Measurements from ENCODE around the gene ZGPAT. TPM values are rescaled to one million over a fixed set of nuclear protein-coding genes. Genes with fewer than 3 reads are reported as not detected.

Gene ZGPAT
- total and polyA plus RNA-seq, 2 of the 13 experiments (the other 11 are each of a cell fraction or from before 2014, with no cell fraction given), result 23.0 to 41.9 TPM

DNA sequence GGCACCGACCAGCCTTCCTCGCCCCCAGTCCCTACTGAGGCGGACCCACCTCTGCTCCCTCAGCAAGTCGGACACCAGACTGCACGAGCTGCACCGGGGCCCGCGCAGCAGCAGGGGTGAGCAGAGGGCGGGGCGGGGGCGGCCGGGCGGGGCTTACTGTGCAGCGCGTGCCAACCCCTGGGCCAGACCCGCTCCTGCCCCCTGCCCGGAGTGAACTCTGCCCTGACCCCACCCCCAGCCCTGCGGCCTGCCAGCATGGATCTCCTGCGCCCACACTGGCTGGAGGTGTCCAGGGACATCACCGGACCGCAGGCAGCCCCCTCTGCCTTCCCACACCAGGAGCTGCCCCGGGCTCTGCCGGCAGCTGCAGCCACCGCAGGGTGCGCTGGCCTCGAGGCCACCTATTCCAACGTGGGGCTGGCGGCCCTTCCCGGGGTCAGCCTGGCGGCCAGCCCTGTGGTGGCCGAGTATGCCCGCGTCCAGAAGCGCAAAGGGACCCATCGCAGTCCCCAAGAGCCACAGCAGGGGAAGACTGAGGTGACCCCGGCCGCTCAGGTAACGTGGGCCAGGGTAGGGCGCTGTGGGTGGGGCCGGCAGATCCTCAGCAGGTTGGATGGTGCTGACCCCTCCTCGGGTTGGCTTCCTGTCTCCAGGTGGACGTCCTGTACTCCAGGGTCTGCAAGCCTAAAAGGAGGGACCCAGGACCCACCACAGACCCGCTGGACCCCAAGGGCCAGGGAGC, 30.3 kb downstream of the ZGPAT start (continued):
- TF ChIP-seq, protein P1, sequence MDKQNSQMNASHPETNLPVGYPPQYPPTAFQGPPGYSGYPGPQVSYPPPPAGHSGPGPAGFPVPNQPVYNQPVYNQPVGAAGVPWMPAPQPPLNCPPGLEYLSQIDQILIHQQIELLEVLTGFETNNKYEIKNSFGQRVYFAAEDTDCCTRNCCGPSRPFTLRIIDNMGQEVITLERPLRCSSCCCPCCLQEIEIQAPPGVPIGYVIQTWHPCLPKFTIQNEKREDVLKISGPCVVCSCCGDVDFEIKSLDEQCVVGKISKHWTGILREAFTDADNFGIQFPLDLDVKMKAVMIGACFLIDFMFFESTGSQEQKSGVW (CRISPR knock-in tag; IDR thresholded peaks at IDR 0.05; ENCODE audit: borderline replicate concordance), result 0 out of 2 replicates have a peak, but pooled peaks have one; percentile 70
- TF ChIP-seq, protein P2, sequence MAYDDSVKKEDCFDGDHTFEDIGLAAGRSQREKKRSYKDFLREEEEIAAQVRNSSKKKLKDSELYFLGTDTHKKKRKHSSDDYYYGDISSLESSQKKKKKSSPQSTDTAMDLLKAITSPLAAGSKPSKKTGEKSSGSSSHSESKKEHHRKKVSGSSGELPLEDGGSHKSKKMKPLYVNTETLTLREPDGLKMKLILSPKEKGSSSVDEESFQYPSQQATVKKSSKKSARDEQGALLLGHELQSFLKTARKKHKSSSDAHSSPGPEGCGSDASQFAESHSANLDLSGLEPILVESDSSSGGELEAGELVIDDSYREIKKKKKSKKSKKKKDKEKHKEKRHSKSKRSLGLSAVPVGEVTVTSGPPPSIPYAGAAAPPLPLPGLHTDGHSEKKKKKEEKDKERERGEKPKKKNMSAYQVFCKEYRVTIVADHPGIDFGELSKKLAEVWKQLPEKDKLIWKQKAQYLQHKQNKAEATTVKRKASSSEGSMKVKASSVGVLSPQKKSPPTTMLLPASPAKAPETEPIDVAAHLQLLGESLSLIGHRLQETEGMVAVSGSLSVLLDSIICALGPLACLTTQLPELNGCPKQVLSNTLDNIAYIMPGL (CRISPR knock-in tag; IDR thresholded peaks at IDR 0.05; ENCODE audit: borderline replicate concordance in 1 of 2, low read depth in 1 of 2), result peak; percentile 69 to 92; a peak in 3 of 4 replicates
- no peak for TF ChIP-seq GTF2F1 (IDR thresholded peaks at IDR 0.05; ENCODE audit: low read length)
- no peak for TF ChIP-seq CHD4 (IDR thresholded peaks at IDR 0.05; ENCODE audit: borderline replicate concordance, low read length)
- peak; percentile 76 for TF ChIP-seq SPEN (CRISPR knock-in tag; IDR thresholded peaks at IDR 0.05; ENCODE audit: low read depth)
- peak; percentile 76; the same call in 1 of the 2 replicates for TF ChIP-seq GFI1 (CRISPR knock-in tag; IDR thresholded peaks at IDR 0.05; ENCODE audit: borderline replicate concordance)
- TF ChIP-seq, protein P3, sequence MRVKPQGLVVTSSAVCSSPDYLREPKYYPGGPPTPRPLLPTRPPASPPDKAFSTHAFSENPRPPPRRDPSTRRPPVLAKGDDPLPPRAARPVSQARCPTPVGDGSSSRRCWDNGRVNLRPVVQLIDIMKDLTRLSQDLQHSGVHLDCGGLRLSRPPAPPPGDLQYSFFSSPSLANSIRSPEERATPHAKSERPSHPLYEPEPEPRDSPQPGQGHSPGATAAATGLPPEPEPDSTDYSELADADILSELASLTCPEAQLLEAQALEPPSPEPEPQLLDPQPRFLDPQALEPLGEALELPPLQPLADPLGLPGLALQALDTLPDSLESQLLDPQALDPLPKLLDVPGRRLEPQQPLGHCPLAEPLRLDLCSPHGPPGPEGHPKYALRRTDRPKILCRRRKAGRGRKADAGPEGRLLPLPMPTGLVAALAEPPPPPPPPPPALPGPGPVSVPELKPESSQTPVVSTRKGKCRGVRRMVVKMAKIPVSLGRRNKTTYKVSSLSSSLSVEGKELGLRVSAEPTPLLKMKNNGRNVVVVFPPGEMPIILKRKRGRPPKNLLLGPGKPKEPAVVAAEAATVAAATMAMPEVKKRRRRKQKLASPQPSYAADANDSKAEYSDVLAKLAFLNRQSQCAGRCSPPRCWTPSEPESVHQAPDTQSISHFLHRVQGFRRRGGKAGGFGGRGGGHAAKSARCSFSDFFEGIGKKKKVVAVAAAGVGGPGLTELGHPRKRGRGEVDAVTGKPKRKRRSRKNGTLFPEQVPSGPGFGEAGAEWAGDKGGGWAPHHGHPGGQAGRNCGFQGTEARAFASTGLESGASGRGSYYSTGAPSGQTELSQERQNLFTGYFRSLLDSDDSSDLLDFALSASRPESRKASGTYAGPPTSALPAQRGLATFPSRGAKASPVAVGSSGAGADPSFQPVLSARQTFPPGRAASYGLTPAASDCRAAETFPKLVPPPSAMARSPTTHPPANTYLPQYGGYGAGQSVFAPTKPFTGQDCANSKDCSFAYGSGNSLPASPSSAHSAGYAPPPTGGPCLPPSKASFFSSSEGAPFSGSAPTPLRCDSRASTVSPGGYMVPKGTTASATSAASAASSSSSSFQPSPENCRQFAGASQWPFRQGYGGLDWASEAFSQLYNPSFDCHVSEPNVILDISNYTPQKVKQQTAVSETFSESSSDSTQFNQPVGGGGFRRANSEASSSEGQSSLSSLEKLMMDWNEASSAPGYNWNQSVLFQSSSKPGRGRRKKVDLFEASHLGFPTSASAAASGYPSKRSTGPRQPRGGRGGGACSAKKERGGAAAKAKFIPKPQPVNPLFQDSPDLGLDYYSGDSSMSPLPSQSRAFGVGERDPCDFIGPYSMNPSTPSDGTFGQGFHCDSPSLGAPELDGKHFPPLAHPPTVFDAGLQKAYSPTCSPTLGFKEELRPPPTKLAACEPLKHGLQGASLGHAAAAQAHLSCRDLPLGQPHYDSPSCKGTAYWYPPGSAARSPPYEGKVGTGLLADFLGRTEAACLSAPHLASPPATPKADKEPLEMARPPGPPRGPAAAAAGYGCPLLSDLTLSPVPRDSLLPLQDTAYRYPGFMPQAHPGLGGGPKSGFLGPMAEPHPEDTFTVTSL (CRISPR knock-in tag; IDR thresholded peaks at IDR 0.05; ENCODE audit: borderline replicate concordance), result no peak
- TF ChIP-seq EED (CRISPR knock-in tag; IDR thresholded peaks at IDR 0.05), result peak; percentile 87
- no peak for TF ChIP-seq ZNF816 (CRISPR knock-in tag; IDR thresholded peaks at IDR 0.05; ENCODE audit: borderline replicate concordance)
- TF ChIP-seq, protein P4, sequence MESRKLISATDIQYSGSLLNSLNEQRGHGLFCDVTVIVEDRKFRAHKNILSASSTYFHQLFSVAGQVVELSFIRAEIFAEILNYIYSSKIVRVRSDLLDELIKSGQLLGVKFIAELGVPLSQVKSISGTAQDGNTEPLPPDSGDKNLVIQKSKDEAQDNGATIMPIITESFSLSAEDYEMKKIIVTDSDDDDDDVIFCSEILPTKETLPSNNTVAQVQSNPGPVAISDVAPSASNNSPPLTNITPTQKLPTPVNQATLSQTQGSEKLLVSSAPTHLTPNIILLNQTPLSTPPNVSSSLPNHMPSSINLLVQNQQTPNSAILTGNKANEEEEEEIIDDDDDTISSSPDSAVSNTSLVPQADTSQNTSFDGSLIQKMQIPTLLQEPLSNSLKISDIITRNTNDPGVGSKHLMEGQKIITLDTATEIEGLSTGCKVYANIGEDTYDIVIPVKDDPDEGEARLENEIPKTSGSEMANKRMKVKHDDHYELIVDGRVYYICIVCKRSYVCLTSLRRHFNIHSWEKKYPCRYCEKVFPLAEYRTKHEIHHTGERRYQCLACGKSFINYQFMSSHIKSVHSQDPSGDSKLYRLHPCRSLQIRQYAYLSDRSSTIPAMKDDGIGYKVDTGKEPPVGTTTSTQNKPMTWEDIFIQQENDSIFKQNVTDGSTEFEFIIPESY (CRISPR knock-in tag; IDR thresholded peaks at IDR 0.05), result peak; percentile 62
- no peak for TF ChIP-seq SYNCRIP (IDR thresholded peaks at IDR 0.05; ENCODE audit: insufficient read depth, low read depth, low read length)
- peak; percentile 95 for TF ChIP-seq ZNF672 (CRISPR knock-in tag; IDR thresholded peaks at IDR 0.05)
- TF ChIP-seq, protein P5, sequence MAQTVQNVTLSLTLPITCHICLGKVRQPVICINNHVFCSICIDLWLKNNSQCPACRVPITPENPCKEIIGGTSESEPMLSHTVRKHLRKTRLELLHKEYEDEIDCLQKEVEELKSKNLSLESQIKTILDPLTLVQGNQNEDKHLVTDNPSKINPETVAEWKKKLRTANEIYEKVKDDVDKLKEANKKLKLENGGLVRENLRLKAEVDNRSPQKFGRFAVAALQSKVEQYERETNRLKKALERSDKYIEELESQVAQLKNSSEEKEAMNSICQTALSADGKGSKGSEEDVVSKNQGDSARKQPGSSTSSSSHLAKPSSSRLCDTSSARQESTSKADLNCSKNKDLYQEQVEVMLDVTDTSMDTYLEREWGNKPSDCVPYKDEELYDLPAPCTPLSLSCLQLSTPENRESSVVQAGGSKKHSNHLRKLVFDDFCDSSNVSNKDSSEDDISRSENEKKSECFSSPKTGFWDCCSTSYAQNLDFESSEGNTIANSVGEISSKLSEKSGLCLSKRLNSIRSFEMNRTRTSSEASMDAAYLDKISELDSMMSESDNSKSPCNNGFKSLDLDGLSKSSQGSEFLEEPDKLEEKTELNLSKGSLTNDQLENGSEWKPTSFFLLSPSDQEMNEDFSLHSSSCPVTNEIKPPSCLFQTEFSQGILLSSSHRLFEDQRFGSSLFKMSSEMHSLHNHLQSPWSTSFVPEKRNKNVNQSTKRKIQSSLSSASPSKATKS (CRISPR knock-in tag; IDR thresholded peaks at IDR 0.05), result no peak
- TF ChIP-seq PAWR (CRISPR knock-in tag; IDR thresholded peaks at IDR 0.05; ENCODE audit: borderline replicate concordance), result 0 out of 2 replicates have a peak, but pooled peaks have one; percentile 90
